Testis (tissue), 3 donors: ENCODE data around the gene YIPF1. TPM values are rescaled to one million over a fixed set of nuclear protein-coding genes. Genes with fewer than 3 reads are reported as not detected.
"Not testable (repeated sequence)": the region's sequence is repeated elsewhere in the genome, so short reads cannot be mapped to it uniquely, and the experiment has no call there.

ENCODE experiments used
- DNase-seq: peaks from one replicate; pipeline ENCODE4 v3.0.0-alpha.2; 2019
- H3K27ac ChIP-seq, 2 donors: fragments of 200-600 bp; sonication (generic); one replicate each; pipeline ENCODE4 v1.5.1; 2019
- H3K27me3 ChIP-seq: fragments of 200-600 bp; sonication (generic); one replicate; pipeline ENCODE4 v1.5.1; 2019
- H3K36me3 ChIP-seq: fragments of 200-600 bp; sonication (generic); one replicate; pipeline ENCODE4 v1.5.1; 2017; ENCODE audit warnings: low read depth; ENCODE audit errors: missing control alignments
- H3K4me1 ChIP-seq: fragments of 200-600 bp; sonication (generic); one replicate; pipeline ENCODE4 v1.5.1; 2019
- H3K4me3 ChIP-seq, 2 donors: fragments of 200-600 bp; sonication (generic); one replicate each; pipeline ENCODE4 v1.5.1; 2017 to 2019
- H3K9me3 ChIP-seq: fragments of 200-600 bp; sonication (generic); one replicate; pipeline ENCODE4 v1.5.1; 2017
- CTCF ChIP-seq, 3 experiments: fragments of 450-650 bp in 2 of 3; fragments of 200-600 bp in 1 of 3; sonication (generic) in 1 of 3; IDR thresholded peaks; one replicate each; pipeline ENCODE4 v1.5.1; 2016 to 2019; ENCODE audit warnings: antibody characterized with exemption in 3 of 3, mild to moderate bottlenecking in 2 of 3, moderate library complexity in 1 of 3
- POLR2A ChIP-seq: fragments of 450-650 bp; IDR thresholded peaks from one replicate; pipeline ENCODE4 v1.6.1; 2017; ENCODE audit warnings: antibody characterized with exemption, mild to moderate bottlenecking, moderate library complexity
- WGBS, 2 donors: methylation state at CpG; one replicate each; pipeline ENCODE4 v1.1.5; 2018; 5-methylcytosine and 5-hydroxymethylcytosine counted together
- intact Hi-C: fragments of 100-400 bp; cut with DNase I; formaldehyde crosslinking; loops from one replicate; pipeline ENCODE4 v1.15.1; 2023; ENCODE audit warnings: low total_unique reads
- polyA plus RNA-seq: library from polyadenylated mRNA; stranded (reverse); fragments of 350-450 nt; fragmentation: Illumina TruSeq; extraction: RNeasy Lipid Tissue Mini Kit (QIAGEN cat#74804); gene quantifications from one replicate; pipeline ENCODE4 v1.2.3, GENCODE V29; 2014; ENCODE audit warnings: low read depth, low replicate concordance; ENCODE audit not compliant: insufficient read depth
- total RNA-seq, 2 donors: library from RNA; depleted of rRNA; stranded (reverse); fragments of >200 nt; gene quantifications; one replicate each; pipeline ENCODE4 v1.2.3, GENCODE V29; 2016

The YIPF1 gene
- total and polyA plus RNA-seq, 3 donors from 2014 or later = 34.1 to 45.9 (median 35.9) TPM

DNA sequence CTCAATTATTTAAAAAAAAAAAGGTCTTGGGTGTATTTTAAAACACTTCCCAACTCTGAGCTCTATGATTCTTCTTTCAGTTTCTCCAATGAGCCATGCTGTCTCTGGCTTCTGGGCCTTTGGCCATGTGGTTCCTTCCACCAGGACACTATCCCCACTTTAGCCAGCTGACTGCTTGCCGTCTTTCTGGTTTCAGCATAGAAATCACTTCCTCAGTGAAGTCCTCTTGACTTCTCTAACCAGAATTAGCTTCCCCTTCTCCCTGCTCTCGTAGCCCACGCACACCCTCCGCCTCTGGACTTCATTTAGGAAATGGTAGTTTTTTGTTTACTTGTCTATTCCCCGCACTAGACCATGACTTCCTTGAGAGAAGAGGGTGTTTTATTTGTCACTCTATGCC lies 3.3 kb upstream of the YIPF1 start:
- H3K4me1 ChIP-seq = no peaks in the 10 kb centered on the region
- intact Hi-C loops = no loop called here
- no peaks in the 10 kb centered on the region for H3K9me3 ChIP-seq
- WGBS, 2 donors = 84 to 86% methylated on average over 5 of the region's 5 CpGs
- H3K27ac ChIP-seq = no peak overlapping the region
- no peaks in the 10 kb centered on the region for H3K36me3 ChIP-seq
- H3K4me3 ChIP-seq = no peak overlapping the region
- TF ChIP-seq POLR2A = no peak
- H3K27me3 ChIP-seq = no peaks in the 10 kb centered on the region
- DNase-seq = peak; percentile 20

GRCh38 chr1:53891678-53892077 lies 2.1 kb upstream of the YIPF1 start:
- WGBS, 2 donors = 93 to 98% methylated on average over 2 of the region's 2 CpGs
- Histone ChIP-seq H3K4me3 (no peak overlapping the region), H3K36me3 (no peaks in the 10 kb centered on the region), H3K4me1 (no peaks in the 10 kb centered on the region), H3K27me3 (no peaks in the 10 kb centered on the region), H3K27ac (no peak overlapping the region), H3K9me3 (no peaks in the 10 kb centered on the region)
- no peak for TF ChIP-seq POLR2A
- TF ChIP-seq CTCF (IDR thresholded peaks at IDR 0.05) = no peak
- intact Hi-C loops = no loop called here
- DNase-seq = no peak

GRCh38 chr1:53891018-53891417 lies 1.4 kb upstream of the YIPF1 start:
- TF ChIP-seq POLR2A (no peak), CTCF (IDR thresholded peaks at IDR 0.05) (no peak)
- 83 to 86% methylated on average over 2 of the region's 2 CpGs for WGBS, 2 donors
- intact Hi-C loops = no loop called here

DNA sequence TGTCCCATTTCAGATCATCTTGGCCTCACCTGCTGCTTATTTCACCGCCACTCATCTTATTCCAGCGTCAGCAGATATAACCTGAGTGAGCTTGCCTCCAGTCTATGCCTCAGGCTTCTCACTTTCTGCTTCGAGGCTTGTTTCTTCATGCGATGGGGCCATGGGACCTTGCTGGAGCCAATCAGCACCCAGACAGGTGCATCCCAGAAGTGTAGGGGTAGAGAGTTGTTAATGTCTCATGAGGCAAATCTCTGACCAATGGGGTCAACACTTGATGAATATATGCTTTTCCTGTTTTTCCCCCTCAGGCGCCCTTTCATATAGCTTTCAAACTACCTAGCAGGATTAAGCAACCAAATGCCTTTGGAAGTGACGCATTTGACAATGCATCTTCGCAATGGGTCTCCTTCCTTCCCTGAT lies 935 bp upstream of the YIPF1 start:
- Histone ChIP-seq H3K27me3 (no peaks in the 10 kb centered on the region), H3K36me3 (no peaks in the 10 kb centered on the region), H3K9me3 (no peaks in the 10 kb centered on the region), H3K4me1 (no peaks in the 10 kb centered on the region), H3K4me3 (peak overlapping the region in 1 of 2 donors; percentile 86), H3K27ac (no peak overlapping the region)
- no peak for DNase-seq
- intact Hi-C loops = no loop called here
- 60 to 74% methylated on average over 7 of the region's 7 CpGs for WGBS, 2 donors
- TF ChIP-seq CTCF (IDR thresholded peaks at IDR 0.05) (no peak), POLR2A (no peak)

More at GRCh38 chr1:53891018-53891417, 1.4 kb upstream of the YIPF1 start:
- Histone ChIP-seq H3K27me3 (no peaks in the 10 kb centered on the region), H3K36me3 (no peaks in the 10 kb centered on the region), H3K4me1 (no peaks in the 10 kb centered on the region), H3K27ac (no peak overlapping the region), H3K9me3 (no peaks in the 10 kb centered on the region), H3K4me3 (no peak overlapping the region)
- DNase-seq = no peak

- DNase-seq = no peak
- no peaks in the 10 kb centered on the region for H3K27me3 ChIP-seq
- H3K36me3 ChIP-seq = no peaks in the 10 kb centered on the region
- H3K4me3 ChIP-seq = no peak overlapping the region
- no peaks in the 10 kb centered on the region for H3K9me3 ChIP-seq
- TF ChIP-seq CTCF (IDR thresholded peaks at IDR 0.05) (no peak), POLR2A (no peak)
- no peak overlapping the region for H3K27ac ChIP-seq
- H3K4me1 ChIP-seq = no peaks in the 10 kb centered on the region
- WGBS, 2 donors = 49% methylated on average over 2 of the region's 2 CpGs
- intact Hi-C loops = no loop called here
These were observed 916 bp downstream of the YIPF1 start for GRCh38 chr1:53888681-53889080.

- H3K36me3 ChIP-seq, H3K4me3 ChIP-seq, H3K4me1 ChIP-seq, H3K27ac ChIP-seq, intact Hi-C loops, DNase-seq, H3K9me3 ChIP-seq, H3K27me3 ChIP-seq: not testable (repeated sequence)
- WGBS, 2 donors = 93 to 94% methylated on average over 6 of the region's 6 CpGs
These were observed 6.0 kb downstream of the YIPF1 start for GRCh38 chr1:53883600-53883999.

- H3K4me1 ChIP-seq, H3K4me3 ChIP-seq, H3K27ac ChIP-seq, H3K9me3 ChIP-seq, intact Hi-C loops, H3K36me3 ChIP-seq, H3K27me3 ChIP-seq, DNase-seq: not testable (repeated sequence)
- 93 to 96% methylated on average over 2 of the region's 2 CpGs for WGBS, 2 donors
These were observed 7.7 kb downstream of the YIPF1 start for GRCh38 chr1:53881853-53882252.
